Esophagus (tissue), 2 donors: ENCODE data around the gene PID1. TPM values are rescaled to one million over a fixed set of nuclear protein-coding genes. Genes with fewer than 3 reads are reported as not detected.
"Not testable (repeated sequence)": the region's sequence is repeated elsewhere in the genome, so short reads cannot be mapped to it uniquely, and the experiment has no call there.

Experiments used
- H3K27ac ChIP-seq, 2 donors: one replicate each; pipeline ENCODE4 v1.5.1; 2013; ENCODE audit warnings: low read depth in 2 of 2, mild to moderate bottlenecking in 2 of 2, inconsistent platforms in 1 of 2, low read length in 1 of 2, moderate library complexity in 1 of 2
- H3K27me3 ChIP-seq, 2 donors: one replicate each; pipeline ENCODE4 v1.6.1; 2013; ENCODE audit warnings: low read length in 2 of 2, control low read depth in 1 of 2, mild to moderate bottlenecking in 1 of 2; ENCODE audit not compliant: insufficient read depth in 2 of 2, control insufficient read depth in 1 of 2
- H3K36me3 ChIP-seq, 2 donors: one replicate each; pipeline ENCODE4 v1.6.1; 2013; ENCODE audit warnings: low read length in 1 of 2; ENCODE audit not compliant: control insufficient read depth in 2 of 2, insufficient read depth in 2 of 2
- H3K4me1 ChIP-seq, 2 donors: one replicate each; pipeline ENCODE4 v1.6.1; 2013; ENCODE audit warnings: low read length in 1 of 2; ENCODE audit not compliant: control insufficient read depth in 2 of 2, insufficient read depth in 2 of 2
- H3K4me3 ChIP-seq, 2 donors: one replicate each; pipeline ENCODE4 v1.5.1; 2013; ENCODE audit warnings: low read length in 2 of 2, mild to moderate bottlenecking in 2 of 2, low read depth in 1 of 2, moderate library complexity in 1 of 2
- H3K9me3 ChIP-seq, 2 donors: one replicate each; pipeline ENCODE4 v1.6.1; 2013; ENCODE audit warnings: mild to moderate bottlenecking in 2 of 2, low read depth in 1 of 2, low read length in 1 of 2, moderate library complexity in 1 of 2; ENCODE audit not compliant: control insufficient read depth in 2 of 2, insufficient read depth in 1 of 2
- WGBS, 2 donors: extraction: QIAGEN DNeasy Blood & Tissue Kit; methylation state at CpG; one replicate each; pipeline ENCODE4 v1.1.7; 2013; 5-methylcytosine and 5-hydroxymethylcytosine counted together
- polyA plus RNA-seq, 2 donors: library from polyadenylated mRNA; stranded (reverse); fragments of 200-250 nt; gene quantifications; one replicate each; pipeline ENCODE4 v1.2.3, GENCODE V29; 2013
- donor health status: healthy with polysubstance abuse.
- donor health status: Bipolar disorder and iron deficiency.

The PID1 gene
- polyA plus RNA-seq, 2 donors, result 2.0 to 3.5 TPM

GRCh38 chr2:229087267-229087666 is 183.8 kb downstream of the PID1 start:
- Histone ChIP-seq H3K27me3 (no peaks in the 10 kb centered on the region), H3K4me3 (no peak overlapping the region), H3K9me3 (no peaks in the 10 kb centered on the region), H3K27ac (no peak overlapping the region), H3K36me3 (no peaks in the 10 kb centered on the region), H3K4me1 (no peaks in the 10 kb centered on the region)
- WGBS, 2 donors, result 87 to 88% methylated on average over 3 of the region's 3 CpGs

GRCh38 chr2:229085439-229085838 is 185.6 kb downstream of the PID1 start:
- H3K4me1 ChIP-seq, result no peaks in the 10 kb centered on the region
- no peaks in the 10 kb centered on the region for H3K27me3 ChIP-seq
- no peak overlapping the region for H3K27ac ChIP-seq
- H3K4me3 ChIP-seq, result no peak overlapping the region
- H3K36me3 ChIP-seq, result no peaks in the 10 kb centered on the region
- H3K9me3 ChIP-seq, result no peaks in the 10 kb centered on the region

- Histone ChIP-seq H3K9me3 (peaks cover 0 to 3% of the 10 kb centered on the region in 2 donors), H3K4me1 (no peaks in the 10 kb centered on the region), H3K27me3 (no peaks in the 10 kb centered on the region), H3K36me3 (no peaks in the 10 kb centered on the region), H3K27ac (no peak overlapping the region), H3K4me3 (no peak overlapping the region)
- WGBS, 2 donors, result 62 to 70% methylated on average over 5 of the region's 5 CpGs
Measured at GRCh38 chr2:229084447-229084846, 186.6 kb downstream of the PID1 start.

DNA sequence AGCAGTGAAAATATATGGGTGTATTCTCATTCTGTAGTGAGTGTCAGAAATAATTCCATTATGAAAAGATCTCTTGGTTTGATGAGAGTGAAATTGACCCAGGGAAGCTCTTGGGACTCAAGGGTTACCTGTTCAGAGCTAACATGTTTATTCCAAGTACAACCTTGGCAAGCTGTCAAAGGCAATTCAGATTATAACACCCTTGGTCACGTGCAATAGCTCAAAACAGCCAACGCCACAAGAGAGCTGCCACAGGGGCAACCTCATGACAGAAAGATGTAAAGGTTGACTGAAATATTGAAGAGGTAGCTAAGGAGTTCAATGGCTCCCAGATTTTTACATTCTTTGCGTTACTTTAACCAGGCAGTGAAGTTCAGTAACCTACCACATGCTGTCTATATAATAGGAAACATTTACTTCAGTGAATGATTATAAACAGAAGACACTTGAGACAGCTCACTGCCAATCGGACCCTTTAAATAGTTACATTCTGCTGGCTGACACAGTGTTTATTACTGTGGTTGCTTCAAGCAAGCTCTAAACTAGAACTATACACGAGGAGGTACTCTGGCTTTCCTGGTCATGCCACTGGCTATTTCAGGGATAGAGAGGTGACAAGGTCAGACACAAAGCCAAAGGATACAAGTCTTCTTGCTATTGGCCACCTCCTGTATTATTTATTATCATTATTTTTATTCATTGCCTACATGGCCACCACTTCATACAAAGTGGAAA is 187.3 kb downstream of the PID1 start:
- H3K27ac ChIP-seq, result no peak overlapping the region
- H3K9me3 ChIP-seq, result peaks cover 0 to 3% of the 10 kb centered on the region in 2 donors
- no peaks in the 10 kb centered on the region for H3K27me3 ChIP-seq
- H3K4me1 ChIP-seq, result no peaks in the 10 kb centered on the region
- H3K36me3 ChIP-seq, result no peaks in the 10 kb centered on the region
- WGBS, 2 donors, result 49 to 60% methylated on average over 5 of the region's 5 CpGs
- H3K4me3 ChIP-seq, result no peak overlapping the region

DNA sequence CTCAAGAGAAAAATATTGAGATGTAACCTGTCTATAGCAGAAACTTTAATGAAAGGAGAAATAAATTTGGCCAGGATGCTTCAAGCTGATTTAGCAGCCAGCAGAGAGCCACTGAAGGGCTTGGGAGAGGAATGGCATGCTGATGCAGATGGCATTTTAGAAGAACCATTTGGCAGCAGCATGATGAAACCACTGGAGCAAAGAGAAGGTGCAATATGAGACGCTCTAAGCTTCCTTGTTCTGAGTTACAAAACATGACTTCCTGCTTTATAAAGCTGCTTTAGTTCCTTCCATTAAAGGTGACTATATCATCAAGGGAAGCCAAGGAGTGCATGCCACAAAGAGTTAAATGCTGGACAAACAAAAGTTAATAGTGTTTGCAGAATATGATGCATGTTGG is 189.7 kb downstream of the PID1 start:
- Histone ChIP-seq H3K27ac (no peak overlapping the region), H3K4me3 (no peak overlapping the region), H3K36me3 (no peaks in the 10 kb centered on the region), H3K9me3 (peaks cover 0 to 3% of the 10 kb centered on the region in 2 donors), H3K27me3 (no peaks in the 10 kb centered on the region), H3K4me1 (no peaks in the 10 kb centered on the region)
- WGBS, 2 donors, result 56 to 61% methylated on average over 1 of the region's 1 CpG

GRCh38 chr2:229080172-229080571 is 190.9 kb downstream of the PID1 start:
- H3K27ac ChIP-seq, result no peak overlapping the region
- no peak overlapping the region for H3K4me3 ChIP-seq
- WGBS, 2 donors, result 66 to 83% methylated on average over 1 of the region's 1 CpG
- H3K36me3 ChIP-seq, result no peaks in the 10 kb centered on the region
- H3K9me3 ChIP-seq, result peaks cover 0 to 3% of the 10 kb centered on the region in 2 donors
- no peaks in the 10 kb centered on the region for H3K27me3 ChIP-seq
- no peaks in the 10 kb centered on the region for H3K4me1 ChIP-seq

GRCh38 chr2:229076886-229077285 is 194.2 kb downstream of the PID1 start:
- WGBS, 2 donors, result 89 to 91% methylated on average over 2 of the region's 2 CpGs
- not testable (repeated sequence) for H3K36me3 ChIP-seq, H3K4me1 ChIP-seq, H3K27ac ChIP-seq, H3K4me3 ChIP-seq, H3K27me3 ChIP-seq, H3K9me3 ChIP-seq

DNA sequence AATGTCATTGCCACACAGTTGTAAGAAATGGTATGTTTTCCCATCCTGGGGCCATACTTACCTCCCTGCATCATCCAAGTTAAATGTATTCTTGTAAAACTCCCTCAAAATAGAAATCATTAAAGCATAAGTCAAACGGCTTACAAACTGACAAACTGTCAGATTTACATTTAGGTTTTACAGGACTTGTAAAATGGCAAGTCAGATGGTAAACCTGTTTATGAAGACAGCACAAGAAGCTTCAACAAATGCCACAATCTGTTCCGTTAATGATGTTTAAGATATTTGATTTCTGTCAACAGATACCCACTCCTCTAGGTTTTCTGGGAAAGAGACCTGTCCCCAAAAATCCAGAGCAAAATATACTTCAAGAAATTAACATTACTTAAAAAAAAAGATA is 197.2 kb downstream of the PID1 start:
- WGBS, 2 donors, result 82 to 86% methylated on average over 2 of the region's 2 CpGs
- H3K9me3 ChIP-seq, result no peaks in the 10 kb centered on the region
- H3K27ac ChIP-seq, result no peak overlapping the region
- H3K27me3 ChIP-seq, result no peaks in the 10 kb centered on the region
- no peaks in the 10 kb centered on the region for H3K36me3 ChIP-seq
- no peak overlapping the region for H3K4me3 ChIP-seq
- no peaks in the 10 kb centered on the region for H3K4me1 ChIP-seq

DNA sequence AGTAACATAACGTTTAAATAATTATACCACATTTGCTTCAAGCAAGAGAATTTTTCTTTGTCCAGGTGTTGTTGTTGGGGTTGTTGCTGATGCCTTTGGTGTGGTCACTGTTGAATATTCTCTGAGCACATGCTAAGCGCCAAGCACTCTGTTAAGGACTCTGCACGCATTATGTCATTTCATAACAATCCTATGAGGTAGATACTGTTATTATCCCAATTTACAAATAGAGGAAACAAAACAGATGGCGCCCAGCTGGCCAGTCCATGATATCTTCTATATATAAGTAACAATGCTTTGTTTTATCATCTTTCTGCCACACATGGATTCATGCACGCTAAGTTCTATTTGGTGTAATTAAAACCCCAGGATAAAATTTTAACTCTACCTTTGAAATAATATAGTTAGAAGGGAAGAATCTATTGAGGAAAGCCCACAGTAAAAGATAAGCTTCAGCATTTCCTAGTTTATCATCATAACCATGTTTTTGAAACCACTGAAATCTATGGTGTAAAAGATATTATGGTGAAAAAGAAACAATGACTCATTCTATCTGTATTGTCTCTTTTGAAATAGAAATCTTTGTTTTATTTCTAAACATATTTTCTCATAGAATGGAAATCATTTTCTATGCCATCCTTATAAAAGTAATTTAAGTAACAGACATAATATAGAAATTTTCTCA is 199.7 kb downstream of the PID1 start:
- H3K36me3 ChIP-seq, result no peaks in the 10 kb centered on the region
- peaks cover 0 to 4% of the 10 kb centered on the region in 2 donors for H3K9me3 ChIP-seq
- no peak overlapping the region for H3K27ac ChIP-seq
- H3K4me3 ChIP-seq, result no peak overlapping the region
- WGBS, 2 donors, result 78 to 82% methylated on average over 5 of the region's 5 CpGs
- no peaks in the 10 kb centered on the region for H3K27me3 ChIP-seq
- no peaks in the 10 kb centered on the region for H3K4me1 ChIP-seq
